WERI-Rb-1 (cell line): ENCODE measurements around the gene CD81.

Experiments
- DNase-seq: peaks from one replicate; pipeline ENCODE4 v3.0.0-alpha.2; 2020
- H3K27ac ChIP-seq: fragments of 250-450 bp; sonication (Bioruptor Pico); 2 replicates; pipeline ENCODE4 v1.5.1; 2020; ENCODE audit warnings: mild to moderate bottlenecking, moderate library complexity
- H3K27me3 ChIP-seq: fragments of 250-450 bp; sonication (Bioruptor Pico); 2 replicates; pipeline ENCODE4 v1.5.1; 2021; ENCODE audit warnings: mild to moderate bottlenecking, low read depth, moderate library complexity; ENCODE audit not compliant: insufficient read depth, severe bottlenecking
- H3K36me3 ChIP-seq: fragments of 250-450 bp; sonication (Bioruptor Pico); 2 replicates; pipeline ENCODE4 v1.5.1; 2020; ENCODE audit warnings: mild to moderate bottlenecking, moderate library complexity
- H3K4me3 ChIP-seq: 2 replicates; pipeline ENCODE4 v1.5.1; 2011; ENCODE audit warnings: low read depth, mild to moderate bottlenecking, control low read depth, low read length
- H3K9me3 ChIP-seq: fragments of 250-450 bp; sonication (Bioruptor Pico); 2 replicates; pipeline ENCODE4 v1.5.1; 2021; ENCODE audit warnings: mild to moderate bottlenecking, moderate library complexity; ENCODE audit not compliant: severe bottlenecking
- CTCF ChIP-seq: IDR thresholded peaks from 2 replicates; pipeline ENCODE4 v1.5.1; 2011; ENCODE audit warnings: low read depth, mild to moderate bottlenecking, control low read depth, inconsistent platforms, low read length

CD81 gene

GRCh38 chr11:2390091-2390724 lies 13.1 kb downstream of the CD81 start:
- no peak for DNase-seq
- Histone ChIP-seq H3K27me3 (no peaks in the 10 kb centered on the region), H3K9me3 (no peaks in the 10 kb centered on the region), H3K4me3 (no peak overlapping the region), H3K36me3 (peaks cover 10% of the 10 kb centered on the region), H3K27ac (no peak overlapping the region)
- TF ChIP-seq CTCF, result no peak

GRCh38 chr11:2390725-2391151 lies 13.6 kb downstream of the CD81 start:
- DNase-seq, result no peak
- no peak overlapping the region for H3K27ac ChIP-seq

GRCh38 chr11:2391181-2391975 lies 14.3 kb downstream of the CD81 start:
- Histone ChIP-seq H3K27me3 (no peaks in the 10 kb centered on the region), H3K27ac (no peak overlapping the region), H3K4me3 (no peak overlapping the region), H3K9me3 (no peaks in the 10 kb centered on the region), H3K36me3 (peaks cover 16% of the 10 kb centered on the region)
- TF ChIP-seq CTCF, result no peak
- DNase-seq, result no peak

More at GRCh38 chr11:2390725-2391151, 13.6 kb downstream of the CD81 start:
- Histone ChIP-seq H3K36me3 (peaks cover 13% of the 10 kb centered on the region), H3K9me3 (no peaks in the 10 kb centered on the region), H3K27me3 (no peaks in the 10 kb centered on the region), H3K4me3 (no peak overlapping the region)
- no peak for TF ChIP-seq CTCF

- Histone ChIP-seq H3K27ac (no peak overlapping the region), H3K9me3 (no peaks in the 10 kb centered on the region), H3K36me3 (peaks cover 21% of the 10 kb centered on the region), H3K27me3 (no peaks in the 10 kb centered on the region), H3K4me3 (no peak overlapping the region)
- DNase-seq, result no peak
- no peak for TF ChIP-seq CTCF
Measured at GRCh38 chr11:2392241-2392959, 15.3 kb downstream of the CD81 start.

- Histone ChIP-seq H3K4me3 (no peak overlapping the region), H3K27ac (no peak overlapping the region), H3K36me3 (peaks cover 25% of the 10 kb centered on the region), H3K27me3 (no peaks in the 10 kb centered on the region), H3K9me3 (no peaks in the 10 kb centered on the region)
- no peak for TF ChIP-seq CTCF
- no peak for DNase-seq
Measured at GRCh38 chr11:2393111-2393868, 16.2 kb downstream of the CD81 start.
